ENCODE measurements around the gene PPP2R1B. TPM values are rescaled to one million over a fixed set of nuclear protein-coding genes. Genes with fewer than 3 reads are reported as not detected.

The PPP2R1B gene
- total RNA-seq, 1 donor from 2014 or later, result 24.1 TPM

GRCh38 chr11:111733016-111733415, 33.2 kb downstream of the PPP2R1B start:
- TF ChIP-seq CTCF (IDR thresholded peaks at IDR 0.05), result no peak
- Histone ChIP-seq H3K27me3 (ENCODE audit: low read depth) (no peaks in the 10 kb centered on the region), H3K27ac (peak overlapping the region; percentile 90), H3K36me3 (peaks cover 4% of the 10 kb centered on the region), H3K9me3 (no peaks in the 10 kb centered on the region), H3K4me1 (peaks cover 78% of the 10 kb centered on the region), H3K4me3 (no peak overlapping the region)
- intact Hi-C loops (cut with DNase I), result no loop called here
- DNase-seq (no peak), ATAC-seq (peak; percentile 23 to 35)

- intact Hi-C loops (cut with DNase I), result no loop called here
- TF ChIP-seq CTCF (IDR thresholded peaks at IDR 0.05), result no peak
- Histone ChIP-seq H3K27me3 (ENCODE audit: low read depth) (no peaks in the 10 kb centered on the region), H3K27ac (peak overlapping the region; percentile 90), H3K36me3 (peaks cover 16% of the 10 kb centered on the region), H3K4me3 (no peak overlapping the region), H3K4me1 (peaks cover 66% of the 10 kb centered on the region), H3K9me3 (no peaks in the 10 kb centered on the region)
- DNase-seq (no peak), ATAC-seq (no peak)
Observed at GRCh38 chr11:111731821-111732220, 34.4 kb downstream of the PPP2R1B start.

GRCh38 chr11:111730871-111731591, 35.2 kb downstream of the PPP2R1B start:
- no peak overlapping the region for H3K4me3 ChIP-seq
- H3K4me1 ChIP-seq, result peaks cover 58% of the 10 kb centered on the region
- H3K36me3 ChIP-seq, result peaks cover 24% of the 10 kb centered on the region
- no peak for TF ChIP-seq CTCF (IDR thresholded peaks at IDR 0.05)
- peak overlapping the region; percentile 90 for H3K27ac ChIP-seq
- H3K9me3 ChIP-seq, result no peaks in the 10 kb centered on the region
- no peaks in the 10 kb centered on the region for H3K27me3 ChIP-seq (ENCODE audit: low read depth)
- ATAC-seq (peak in 1 of 2 donors; percentile 15), DNase-seq (no peak)
- intact Hi-C loops (cut with DNase I), result no loop called here

- H3K27ac ChIP-seq, result peak overlapping the region; percentile 69
- H3K36me3 ChIP-seq, result peaks cover 36% of the 10 kb centered on the region
- intact Hi-C loops (cut with DNase I), result no loop called here
- H3K9me3 ChIP-seq, result no peaks in the 10 kb centered on the region
- no peak for DNase-seq
- no peak for ATAC-seq
- no peak overlapping the region for H3K4me3 ChIP-seq
- H3K4me1 ChIP-seq, result peaks cover 48% of the 10 kb centered on the region
- H3K27me3 ChIP-seq (ENCODE audit: low read depth), result no peaks in the 10 kb centered on the region
- no peak for TF ChIP-seq CTCF (IDR thresholded peaks at IDR 0.05)
Observed at GRCh38 chr11:111729831-111730311, 36.3 kb downstream of the PPP2R1B start.

- no peak for DNase-seq
- H3K36me3 ChIP-seq, result peaks cover 42% of the 10 kb centered on the region
- intact Hi-C loops (cut with DNase I), result no loop called here
- H3K9me3 ChIP-seq, result no peaks in the 10 kb centered on the region
- no peak for ATAC-seq
- TF ChIP-seq CTCF (IDR thresholded peaks at IDR 0.05), result no peak
- no peak overlapping the region for H3K4me3 ChIP-seq
- peaks cover 42% of the 10 kb centered on the region for H3K4me1 ChIP-seq
- H3K27ac ChIP-seq, result peak overlapping the region; percentile 69
- H3K27me3 ChIP-seq (ENCODE audit: low read depth), result no peaks in the 10 kb centered on the region
Observed at GRCh38 chr11:111729071-111729830, 36.9 kb downstream of the PPP2R1B start.
